ENCODE data around the gene ADAMTS16. TPM values are rescaled to one million over a fixed set of nuclear protein-coding genes. Genes with fewer than 3 reads are reported as not detected.

ADAMTS16 gene
- total and polyA plus RNA-seq, 9 donors = 7.4 to 32.7 (median 13.6) TPM

DNA sequence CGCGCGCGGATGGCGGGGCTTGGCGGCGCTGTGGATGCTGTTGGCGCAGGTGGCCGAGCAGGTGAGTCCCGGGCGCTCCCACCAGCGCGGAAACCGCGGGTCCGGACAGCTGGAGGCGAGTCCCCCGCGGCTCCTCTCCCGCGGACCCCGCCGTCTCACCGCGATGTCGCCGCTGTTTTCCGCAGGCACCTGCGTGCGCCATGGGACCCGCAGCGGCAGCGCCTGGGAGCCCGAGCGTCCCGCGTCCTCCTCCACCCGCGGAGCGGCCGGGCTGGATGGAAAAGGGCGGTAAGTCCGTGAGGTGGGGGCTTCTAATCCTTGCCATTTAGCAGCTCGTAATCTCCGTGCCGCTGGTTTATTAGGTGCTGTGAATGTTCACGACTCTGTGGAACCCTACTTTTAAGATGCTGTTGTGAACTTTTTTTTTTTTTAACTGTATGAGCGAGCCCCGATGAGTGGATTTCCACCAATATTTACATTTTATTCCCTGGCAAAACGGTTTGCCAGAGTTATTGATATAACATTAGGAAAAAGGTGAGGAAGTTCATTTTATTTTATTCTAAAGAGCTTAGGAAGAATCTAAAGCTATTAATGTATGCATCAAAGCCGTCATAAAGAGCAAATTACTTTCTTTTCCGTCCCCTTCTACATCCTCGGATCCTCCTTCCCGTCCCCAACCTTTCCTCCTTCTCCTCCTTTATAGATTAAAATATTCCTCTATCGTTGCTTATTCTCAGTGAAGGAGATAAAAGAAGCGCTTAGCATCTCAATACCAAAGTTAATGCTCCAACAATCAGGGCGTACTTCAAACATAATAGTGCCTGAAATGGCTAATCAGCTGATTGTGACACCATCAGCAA, 579 bp downstream of the ADAMTS16 start:
- H3K4me1 ChIP-seq (ENCODE audit: insufficient read depth) = peaks cover 6% of the 10 kb centered on the region
- intact Hi-C loops (cut with DNase I) = loop anchor here in 3 of 4 donors (1.0 to 5.0 kb wide), 4 partner anchors 258 to 1507 kb away; no protein-coding TSS in a partner anchor
- H3K36me3 ChIP-seq = no peaks in the 10 kb centered on the region
- peak in 2 of 5 donors; percentile 40 for DNase-seq
- H3K4me3 ChIP-seq = peak overlapping the region; percentile 54
- H3K27ac ChIP-seq = peak overlapping the region; percentile 42 to 61
- 1% methylated on average over 55 to 57 of the region's 57 CpGs for WGBS, 3 donors
- TF ChIP-seq POLR2A (IDR thresholded peaks at IDR 0.05) (no peak), EP300 (IDR thresholded peaks at IDR 0.05) (no peak)
- TF ChIP-seq, protein P1, sequence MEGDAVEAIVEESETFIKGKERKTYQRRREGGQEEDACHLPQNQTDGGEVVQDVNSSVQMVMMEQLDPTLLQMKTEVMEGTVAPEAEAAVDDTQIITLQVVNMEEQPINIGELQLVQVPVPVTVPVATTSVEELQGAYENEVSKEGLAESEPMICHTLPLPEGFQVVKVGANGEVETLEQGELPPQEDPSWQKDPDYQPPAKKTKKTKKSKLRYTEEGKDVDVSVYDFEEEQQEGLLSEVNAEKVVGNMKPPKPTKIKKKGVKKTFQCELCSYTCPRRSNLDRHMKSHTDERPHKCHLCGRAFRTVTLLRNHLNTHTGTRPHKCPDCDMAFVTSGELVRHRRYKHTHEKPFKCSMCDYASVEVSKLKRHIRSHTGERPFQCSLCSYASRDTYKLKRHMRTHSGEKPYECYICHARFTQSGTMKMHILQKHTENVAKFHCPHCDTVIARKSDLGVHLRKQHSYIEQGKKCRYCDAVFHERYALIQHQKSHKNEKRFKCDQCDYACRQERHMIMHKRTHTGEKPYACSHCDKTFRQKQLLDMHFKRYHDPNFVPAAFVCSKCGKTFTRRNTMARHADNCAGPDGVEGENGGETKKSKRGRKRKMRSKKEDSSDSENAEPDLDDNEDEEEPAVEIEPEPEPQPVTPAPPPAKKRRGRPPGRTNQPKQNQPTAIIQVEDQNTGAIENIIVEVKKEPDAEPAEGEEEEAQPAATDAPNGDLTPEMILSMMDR (IDR thresholded peaks at IDR 0.05) = no peak
- H3K9me3 ChIP-seq = no peaks in the 10 kb centered on the region
- no peaks in the 10 kb centered on the region for H3K27me3 ChIP-seq

DNA sequence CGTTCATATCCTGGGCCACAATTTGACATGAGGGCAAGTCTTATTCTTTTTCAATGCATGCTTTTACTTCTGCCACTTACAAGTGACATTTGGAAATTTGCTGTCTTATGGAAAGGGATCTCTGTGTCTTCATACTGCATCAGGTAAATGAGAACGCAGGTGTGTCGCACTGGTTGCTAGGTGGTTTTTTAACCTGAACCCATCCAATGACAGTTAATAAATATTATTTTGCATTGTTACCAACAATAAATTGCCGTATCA, 1.1 kb downstream of the ADAMTS16 start:
- Histone ChIP-seq H3K4me3 (no peak overlapping the region), H3K4me1 (ENCODE audit: insufficient read depth) (peaks cover 6% of the 10 kb centered on the region), H3K27me3 (no peaks in the 10 kb centered on the region), H3K9me3 (no peaks in the 10 kb centered on the region), H3K36me3 (no peaks in the 10 kb centered on the region), H3K27ac (no peak overlapping the region)
- TF ChIP-seq EP300 (IDR thresholded peaks at IDR 0.05) = no peak
- WGBS, 3 donors = 17 to 20% (median 17%) methylated on average over 4 of the region's 4 CpGs
- intact Hi-C loops (cut with DNase I) = loop anchor here in 3 of 4 donors (5.0 kb wide), 3 partner anchors 259 to 1506 kb away; no protein-coding TSS in a partner anchor
- DNase-seq = no peak

DNA sequence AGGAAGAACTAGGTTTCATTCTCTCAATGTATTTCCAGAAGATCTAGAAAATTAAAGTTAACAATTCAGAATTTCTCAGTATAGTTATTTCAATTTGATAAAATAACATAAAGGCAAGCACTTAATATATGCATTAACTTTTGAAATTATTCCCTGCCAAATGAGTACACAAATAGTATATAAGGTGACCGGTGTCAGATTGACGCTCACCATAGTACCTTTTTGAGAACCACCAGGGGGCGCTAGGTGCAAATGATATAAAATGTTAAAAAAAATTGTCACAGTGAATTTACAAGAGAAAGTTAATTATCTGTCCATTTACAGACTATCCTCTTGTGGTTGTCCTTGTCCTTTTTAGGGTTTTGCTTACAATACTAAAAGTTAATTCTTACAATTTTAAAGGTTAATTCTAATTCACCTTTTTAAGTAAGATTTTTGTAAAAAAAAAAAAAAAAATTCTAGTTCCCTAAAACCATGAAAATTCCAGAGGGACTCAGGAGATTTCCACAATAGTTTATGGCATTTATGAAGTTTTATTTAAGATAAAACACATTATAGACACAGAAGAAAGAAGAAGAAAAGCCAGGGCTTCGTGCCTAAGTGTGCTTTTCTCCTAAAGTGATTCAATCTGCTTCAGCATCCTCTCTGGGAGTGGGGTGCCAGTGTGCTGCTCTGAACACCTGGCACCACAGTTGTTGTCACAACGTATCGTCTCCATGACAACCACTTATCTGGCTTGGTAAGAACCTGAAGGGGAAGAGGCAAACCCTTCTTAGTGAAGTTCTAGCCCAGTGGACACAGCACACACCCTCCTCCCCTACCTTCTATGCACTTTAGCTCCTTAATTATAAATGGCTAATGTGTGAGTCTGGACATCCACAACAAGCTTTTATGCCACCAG, 1.7 kb downstream of the ADAMTS16 start:
- TF ChIP-seq, protein P1 (IDR thresholded peaks at IDR 0.05) = peak; percentile 57 to 81 (median 75)
- TF ChIP-seq EP300 (IDR thresholded peaks at IDR 0.05) = no peak
- intact Hi-C loops (cut with DNase I) = loop anchor here in 3 of 4 donors (5.0 kb wide), 3 partner anchors 260 to 1505 kb away; no protein-coding TSS in a partner anchor
- H3K9me3 ChIP-seq = no peaks in the 10 kb centered on the region
- no peak overlapping the region for H3K4me3 ChIP-seq
- peaks cover 6% of the 10 kb centered on the region for H3K4me1 ChIP-seq (ENCODE audit: insufficient read depth)
- no peaks in the 10 kb centered on the region for H3K36me3 ChIP-seq
- peak in 4 of 5 donors; percentile 47 to 74 (median 62) for DNase-seq
- no peaks in the 10 kb centered on the region for H3K27me3 ChIP-seq
- H3K27ac ChIP-seq = no peak overlapping the region
- WGBS, 3 donors = 21 to 27% (median 25%) methylated on average over 6 of the region's 6 CpGs

DNA sequence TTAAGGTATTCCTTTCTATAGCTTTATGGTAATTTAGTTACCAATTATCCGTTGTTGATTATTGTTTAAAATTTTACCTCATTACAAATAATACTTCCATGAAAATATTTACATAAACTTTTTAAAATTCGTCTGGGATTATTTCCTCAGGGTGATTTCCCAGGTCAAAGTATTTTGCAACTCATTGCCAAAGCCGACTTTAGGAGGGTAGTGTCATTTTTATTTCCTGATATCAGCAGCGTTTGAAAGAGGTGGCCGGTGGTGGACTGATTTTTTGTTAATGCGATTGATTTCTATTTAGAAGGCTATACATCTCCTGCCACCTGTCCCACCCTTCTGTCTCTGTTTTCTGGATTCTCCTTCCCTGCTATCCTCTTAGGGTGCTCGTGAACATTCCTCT, 4.3 kb downstream of the ADAMTS16 start:
- H3K9me3 ChIP-seq = no peaks in the 10 kb centered on the region
- no peak for TF ChIP-seq POLR2A (IDR thresholded peaks at IDR 0.05)
- TF ChIP-seq EP300 (IDR thresholded peaks at IDR 0.05) = no peak
- TF ChIP-seq, protein P1 (IDR thresholded peaks at IDR 0.05) = no peak
- H3K36me3 ChIP-seq = no peaks in the 10 kb centered on the region
- H3K27ac ChIP-seq = no peak overlapping the region
- H3K27me3 ChIP-seq = no peaks in the 10 kb centered on the region
- no peak for DNase-seq
- H3K4me1 ChIP-seq (ENCODE audit: insufficient read depth) = peaks cover 2% of the 10 kb centered on the region
- H3K4me3 ChIP-seq = no peak overlapping the region
- WGBS, 3 donors = 82 to 90% (median 89%) methylated on average over 7 of the region's 7 CpGs
- intact Hi-C loops (cut with DNase I) = loop anchor here in 3 of 4 donors (5.0 kb wide), 3 partner anchors 262 to 1503 kb away; no protein-coding TSS in a partner anchor

Measured in ovary (tissue), 9 donors.